HCT116 (cell line): ENCODE measurements around the gene PYGO2. TPM values are rescaled to one million over a fixed set of nuclear protein-coding genes. Genes with fewer than 3 reads are reported as not detected.
A peak's percentile ranks its signal among the peaks of the same experiment; 100 is the strongest.

Source experiments
- ATAC-seq: fragments of 200-7000 bp; cut with Tn5 transposase; 2 replicates; pipeline ENCODE4 v1.9.1; 2020; ENCODE audit warnings: mild to moderate bottlenecking, moderate library complexity
- BruUV-seq: library from RNA; stranded (reverse); fragments of 400-500 nt; replicated peaks from 2 replicates; lab custom pipeline; 2021; lab: Mats Ljungman, UMichigan
- CTCF ChIA-PET: fragments of 300-600 bp; sonication (Branson Sonifier 250); formaldehyde crosslinking; loops from one replicate; lab custom pipeline; 2021; ENCODE audit warnings: antibody characterized with exemption; lab: Charles Lee
- POLR2A ChIA-PET: fragments of 300-600, 350-600 bp; sonication (Branson Sonifier 250); formaldehyde crosslinking; loops from one replicate; lab custom pipeline; 2021; ENCODE audit warnings: antibody characterized with exemption; lab: Charles Lee
- RAD21 ChIA-PET, 2 experiments: fragments of 300-600 bp; sonication (Branson Sonifier 250); formaldehyde crosslinking; loops; one replicate each; lab custom pipeline; 2023; ENCODE audit warnings: low total read pairs in 2 of 2; ENCODE audit not compliant: uncharacterized antibody in 2 of 2, unreplicated experiment in 2 of 2, low non-redundant PET in 1 of 2; lab: Charles Lee
- DNase-seq: peaks from one replicate; pipeline ENCODE4 v3.0.0-alpha.2; 2010; ENCODE audit warnings: low read depth, low spot score
- H2AFZ ChIP-seq: fragments of 200-600 bp; shearing (Covaris generic), sonication (generic); 2 replicates; pipeline ENCODE4 v1.6.1; 2017; ENCODE audit warnings: low read depth, mixed run types, mixed read lengths, antibody characterized with exemption, low read length; ENCODE audit not compliant: poor library complexity, severe bottlenecking
- H3K27ac ChIP-seq: 2 replicates; pipeline ENCODE4 v1.5.1; 2012; ENCODE audit warnings: low read depth, low read length
- H3K27me3 ChIP-seq: fragments of 200-600 bp; sonication (generic); 2 replicates; pipeline ENCODE4 v1.6.1; 2016; ENCODE audit warnings: mixed run types, low read length, mixed read lengths; ENCODE audit not compliant: insufficient read depth
- H3K36me3 ChIP-seq, 2 experiments: fragments of 200-500 bp in 1 of 2; fragments of 200-600 bp in 1 of 2; sonication (Bioruptor generic) in 1 of 2; sonication (generic) in 1 of 2; 2 replicates each; pipeline versions ENCODE4 v1.5.1 to v1.6.1; 2014 to 2016; ENCODE audit warnings: low read length in 2 of 2, inconsistent platforms in 1 of 2, mixed read lengths in 1 of 2, mixed run types in 1 of 2; ENCODE audit not compliant: insufficient read depth in 2 of 2, control insufficient read depth in 1 of 2
- H3K4me1 ChIP-seq, 2 experiments: fragments of 200-600 bp in 1 of 2; sonication (generic) in 1 of 2; 2 replicates each; pipeline versions ENCODE4 v1.5.1 to v1.6.1; 2012 to 2017; ENCODE audit warnings: low read length in 2 of 2, inconsistent platforms in 1 of 2, mild to moderate bottlenecking in 1 of 2, mixed read lengths in 1 of 2, mixed run types in 1 of 2, moderate library complexity in 1 of 2; ENCODE audit not compliant: insufficient read depth in 2 of 2, control insufficient read depth in 1 of 2
- H3K4me2 ChIP-seq: fragments of 200-600 bp; sonication (generic); 2 replicates; pipeline ENCODE4 v1.6.1; 2017; ENCODE audit warnings: mixed run types, low read length, mixed read lengths
- H3K4me3 ChIP-seq, 2 experiments: fragments of 200-600 bp in 1 of 2; sonication (generic) in 1 of 2; replicated peaks in 1 of 2; 2 replicates each; pipeline ENCODE4 v1.5.1; 2011 to 2016; ENCODE audit warnings: low read length in 2 of 2, control low read depth in 1 of 2, low read depth in 1 of 2, mild to moderate bottlenecking in 1 of 2, mixed read lengths in 1 of 2, mixed run types in 1 of 2
- H3K79me2 ChIP-seq: fragments of 200-600 bp; sonication (generic); 2 replicates; pipeline ENCODE4 v1.6.1; 2017; ENCODE audit warnings: mild to moderate bottlenecking, mixed run types, low read length, moderate library complexity, mixed read lengths; ENCODE audit not compliant: insufficient read depth
- H3K9ac ChIP-seq: fragments of 200-600 bp; sonication (generic); 2 replicates; pipeline ENCODE4 v1.6.1; 2016; ENCODE audit warnings: low read length, mixed read lengths
- H3K9me2 ChIP-seq: fragments of 200-600 bp; sonication (generic), shearing (Covaris generic); 2 replicates; pipeline ENCODE4 v1.6.1; 2017; ENCODE audit warnings: mixed run types, mild to moderate bottlenecking, moderate library complexity; ENCODE audit not compliant: insufficient read depth
- H3K9me3 ChIP-seq, 2 experiments: fragments of 200-500 bp in 1 of 2; fragments of 200-600 bp in 1 of 2; sonication (Bioruptor generic) in 1 of 2; sonication (generic) in 1 of 2; 2 replicates each; pipeline ENCODE4 v1.6.1; 2014 to 2017; ENCODE audit warnings: low read length in 2 of 2, mixed read lengths in 2 of 2, inconsistent platforms in 1 of 2, low read depth in 1 of 2, mild to moderate bottlenecking in 1 of 2, mixed run types in 1 of 2, moderate library complexity in 1 of 2; ENCODE audit not compliant: control insufficient read depth in 1 of 2, insufficient read depth in 1 of 2
- H4K20me1 ChIP-seq: fragments of 200-600 bp; sonication (generic), shearing (Covaris generic); 2 replicates; pipeline ENCODE4 v1.6.1; 2017; ENCODE audit warnings: mixed run types, mild to moderate bottlenecking, moderate library complexity; ENCODE audit not compliant: insufficient read depth
- POLR2AphosphoS5 ChIP-seq: IDR thresholded peaks from 2 replicates; pipeline ENCODE4 v1.6.1; 2011; ENCODE audit warnings: mild to moderate bottlenecking, low read depth, low read length, moderate library complexity
- SP1 ChIP-seq: IDR thresholded peaks from 2 replicates; pipeline ENCODE4 v1.6.1; 2012; ENCODE audit warnings: low read depth
- YY1 ChIP-seq: IDR thresholded peaks from 2 replicates; pipeline ENCODE4 v1.6.1; 2011; ENCODE audit warnings: low read length, low read depth, moderate library complexity, mild to moderate bottlenecking; ENCODE audit not compliant: insufficient replicate concordance; ENCODE audit errors: extremely low read depth
- ZFX ChIP-seq: fragments of 450-650 bp; IDR thresholded peaks from 2 replicates; pipeline ENCODE4 v1.6.1; 2017
- ZNF274 ChIP-seq: fragments of 200-500 bp; sonication (Bioruptor generic); IDR thresholded peaks from 2 replicates; pipeline ENCODE4 v1.6.1; 2014; ENCODE audit warnings: mild to moderate bottlenecking, low read depth, low read length, inconsistent platforms
- intact Hi-C: fragments of 100-400 bp; cut with micrococcal nuclease; formaldehyde crosslinking; loops from 2 replicates; pipeline ENCODE4 v1.10.0; 2022
- total RNA-seq: library from RNA; stranded (reverse); gene quantifications from one replicate; pipeline ENCODE4 v1.2.1, GENCODE V29; 2021; ENCODE audit not compliant: unreplicated experiment

PYGO2 gene
- total RNA-seq, 1 experiment from 2014 or later: 37.2 TPM

- no TSS peak for BruUV-seq
- Histone ChIP-seq H3K36me3 (peaks cover 27 to 53% of the 10 kb centered on the region in 2 experiments; a peak in 3 of 4 replicates), H3K79me2 (peaks cover 38% of the 10 kb centered on the region), H3K4me3 (peak overlapping the region; percentile 64 to 80), H3K27ac (peak overlapping the region; percentile 92), H4K20me1 (no peaks in the 10 kb centered on the region), H3K4me2 (peak overlapping the region; percentile 82), H3K9me3 (no peaks in the 10 kb centered on the region), H3K27me3 (no peaks in the 10 kb centered on the region), H3K9me2 (no peaks in the 10 kb centered on the region), H3K4me1 (peaks cover 13 to 36% of the 10 kb centered on the region in 2 experiments), H3K9ac (peak overlapping the region; percentile 78), H2AFZ (no peak overlapping the region)
- ChIA-PET RAD21 (no interaction called here), CTCF (interaction anchor here (2.5 kb wide), 1 partner anchor 8 kb away, joined by 15 read pairs; the partner anchor contains the start of gene SHC1), POLR2A (interaction anchor here (1.0 to 2.4 kb wide), 2 partner anchors 9 to 31 kb away, joined by 3 to 38 read pairs; partner anchors contain the start of genes CKS1B, LENEP and SHC1)
- ATAC-seq: no peak
- DNase-seq: no peak
- TF ChIP-seq SP1 (no peak), ZNF274 (no peak)
- intact Hi-C loops: loop anchor here (5.0 kb wide), 1 partner anchor 34 kb away; no protein-coding TSS in a partner anchor
These were observed 1.3 kb upstream of the PYGO2 start for GRCh38 chr1:154962795-154963330.

- peak; percentile 87 for TF ChIP-seq ZFX
- no peak for TF ChIP-seq YY1
- TF ChIP-seq POLR2AphosphoS5: peak; percentile 32
- Histone ChIP-seq H3K4me1 (peaks cover 17 to 43% of the 10 kb centered on the region in 2 experiments), H4K20me1 (no peaks in the 10 kb centered on the region), H2AFZ (no peak overlapping the region), H3K9ac (peak overlapping the region; percentile 78), H3K4me3 (peak overlapping the region; percentile 64 to 80), H3K9me3 (no peaks in the 10 kb centered on the region), H3K4me2 (peak overlapping the region; percentile 82), H3K79me2 (peaks cover 32% of the 10 kb centered on the region), H3K27me3 (no peaks in the 10 kb centered on the region), H3K27ac (peak overlapping the region; percentile 92), H3K9me2 (no peaks in the 10 kb centered on the region), H3K36me3 (peaks cover 22 to 48% of the 10 kb centered on the region in 2 experiments; a peak in 3 of 4 replicates)
- DNase-seq (no peak), ATAC-seq (peak; percentile 35)
- ChIA-PET RAD21 (no interaction called here), CTCF (interaction anchor here (1.6 to 2.5 kb wide), 2 partner anchors 8 to 37 kb away, joined by 10 to 15 read pairs; partner anchors contain the start of gene SHC1), POLR2A (interaction anchor here (1.0 to 2.4 kb wide), 3 partner anchors 10 to 31 kb away, joined by 3 to 38 read pairs (median 3); partner anchors contain the start of genes CKS1B, LENEP and SHC1)
- intact Hi-C loops: loop anchor here (5.0 kb wide), 1 partner anchor 35 kb away; no protein-coding TSS in a partner anchor
- TSS peak; percentile 79 for BruUV-seq
These were observed 671 bp upstream of the PYGO2 start for GRCh38 chr1:154962156-154962749.
